B cell (primary cell): ENCODE results near the gene ARRDC5. TPM values are rescaled to one million over a fixed set of nuclear protein-coding genes. Genes with fewer than 3 reads are reported as not detected.
"Not testable (repeated sequence)": the region's sequence is repeated elsewhere in the genome, so short reads cannot be mapped to it uniquely, and the experiment has no call there.

Experiments
- ATAC-seq: fragments of 200-7000 bp; cut with Tn5 transposase; one replicate; pipeline ENCODE4 v1.10.0; 2021; ENCODE audit warnings: low read depth, mild to moderate bottlenecking, moderate number of reproducible peaks, moderate library complexity
- CTCF ChIA-PET: fragments of 350-600 bp; sonication (Branson Sonifier 250); formaldehyde crosslinking; loops from one replicate; lab custom pipeline; 2021; ENCODE audit warnings: antibody characterized with exemption, inconsistent platforms; lab: Charles Lee
- POLR2A ChIA-PET: fragments of 350-600 bp; sonication (Branson Sonifier 250); formaldehyde crosslinking; loops from one replicate; lab custom pipeline; 2021; ENCODE audit warnings: antibody characterized with exemption; lab: Charles Lee
- DNase-seq: peaks from one replicate; pipeline ENCODE4 v3.0.0; 2013
- H2AFZ ChIP-seq: 2 replicates; pipeline ENCODE4 v1.6.1; 2012; ENCODE audit warnings: mild to moderate bottlenecking, low read depth, low read length; ENCODE audit not compliant: insufficient read depth, poor library complexity, severe bottlenecking
- H3K27ac ChIP-seq, 2 donors: 1 replicate in 1 of 2; 2 replicates in 1 of 2; pipeline ENCODE4 v1.5.1; 2012 to 2013; ENCODE audit warnings: low read length in 2 of 2, mild to moderate bottlenecking in 2 of 2, moderate library complexity in 1 of 2
- H3K27me3 ChIP-seq, 4 experiments: fragments of 200-600 bp in 1 of 4; sonication (generic) in 1 of 4; replicated peaks in 1 of 4; 1 replicate in 2 of 4; 2 replicates in 2 of 4; pipeline versions ENCODE4 v1.6.1 to v1.7.0; 2013 to 2016; ENCODE audit warnings: low read length in 3 of 4, mild to moderate bottlenecking in 2 of 4, mixed read lengths in 1 of 4, moderate library complexity in 1 of 4; ENCODE audit not compliant: insufficient read depth in 4 of 4, control insufficient read depth in 3 of 4; ENCODE audit errors: control extremely low read depth in 1 of 4
- H3K36me3 ChIP-seq, 2 experiments: replicated peaks in 1 of 2; 1 replicate in 1 of 2; 2 replicates in 1 of 2; pipeline versions ENCODE4 v1.6.1 to v1.7.1; 2013; ENCODE audit warnings: low read length in 1 of 2; ENCODE audit not compliant: insufficient read depth in 2 of 2, control insufficient read depth in 1 of 2; ENCODE audit errors: control extremely low read depth in 1 of 2, extremely low read depth in 1 of 2
- H3K4me1 ChIP-seq, 2 donors: fragments of 200-600 bp in 1 of 2; sonication (generic) in 1 of 2; 1 replicate in 1 of 2; 2 replicates in 1 of 2; pipeline versions ENCODE4 v1.5.1 to v1.6.1; 2013 to 2017; ENCODE audit warnings: low read length in 2 of 2; ENCODE audit not compliant: control insufficient read depth in 2 of 2, insufficient read depth in 2 of 2
- H3K4me2 ChIP-seq: replicated peaks from 2 replicates; pipeline ENCODE3; 2012; ENCODE audit warnings: mild to moderate bottlenecking, low read depth, low read length; ENCODE audit not compliant: poor library complexity, severe bottlenecking
- H3K4me3 ChIP-seq, 5 experiments: fragments of 200-600 bp in 1 of 5; sonication (generic) in 1 of 5; 1 replicate in 3 of 5; 2 replicates in 2 of 5; pipeline versions ENCODE4 v1.5.1 to v1.7.0; 2011 to 2016; ENCODE audit warnings: low read length in 4 of 5, mild to moderate bottlenecking in 4 of 5, low read depth in 2 of 5, control low read depth in 1 of 5, moderate library complexity in 1 of 5; ENCODE audit not compliant: insufficient read depth in 1 of 5; ENCODE audit errors: control extremely low read depth in 1 of 5, extremely low read depth in 1 of 5
- H3K79me2 ChIP-seq: fragments of 200-600 bp; sonication (generic); one replicate; pipeline ENCODE4 v1.6.0; 2016; ENCODE audit warnings: low read length; ENCODE audit not compliant: control insufficient read depth, insufficient read depth
- H3K9ac ChIP-seq: fragments of 200-600 bp; sonication (generic); 2 replicates; pipeline ENCODE4 v1.6.1; 2017; ENCODE audit warnings: mild to moderate bottlenecking, low read length, moderate library complexity
- H3K9me3 ChIP-seq, 3 donors: one replicate each; pipeline versions ENCODE4 v1.6.1 to v1.7.1; 2013; ENCODE audit warnings: low read length in 2 of 3; ENCODE audit not compliant: control insufficient read depth in 2 of 3, insufficient read depth in 1 of 3; ENCODE audit errors: control extremely low read depth in 1 of 3
- H4K20me1 ChIP-seq: 2 replicates; pipeline ENCODE4 v1.6.0; 2012; ENCODE audit warnings: mild to moderate bottlenecking, low read length; ENCODE audit not compliant: insufficient read depth, control insufficient read depth, poor library complexity, severe bottlenecking
- H3K27ac Mint-ChIP-seq: one replicate; pipeline ENCODE4 v1.8.0; 2021; ENCODE audit warnings: mixed read lengths
- H3K27me3 Mint-ChIP-seq: one replicate; pipeline ENCODE4 v1.8.0; 2021; ENCODE audit warnings: mixed read lengths
- H3K4me1 Mint-ChIP-seq: one replicate; pipeline ENCODE4 v1.8.0; 2021; ENCODE audit warnings: mixed read lengths
- H3K4me3 Mint-ChIP-seq: one replicate; pipeline ENCODE4 v1.8.0; 2021; ENCODE audit warnings: mixed read lengths
- H3K9me3 Mint-ChIP-seq: one replicate; pipeline ENCODE4 v1.8.0; 2022; ENCODE audit warnings: mixed read lengths; ENCODE audit not compliant: insufficient read depth
- EZH2 ChIP-seq: IDR thresholded peaks from 2 replicates; pipeline ENCODE4 v1.6.1; 2012; ENCODE audit warnings: borderline replicate concordance, low read depth, mild to moderate bottlenecking, moderate library complexity, low read length; ENCODE audit not compliant: insufficient read depth, poor library complexity, severe bottlenecking
- WGBS: methylation state at CpG from one replicate; pipeline ENCODE4 v1.1.5; 2013; ENCODE audit warnings: missing lambda C conversion rate; ENCODE audit not compliant: insufficient coverage; 5-methylcytosine and 5-hydroxymethylcytosine counted together
- intact Hi-C: fragments of 100-400 bp; cut with micrococcal nuclease; formaldehyde crosslinking; loops from one replicate; pipeline ENCODE4 v1.10.0; 2022
- polyA plus RNA-seq: library from polyadenylated mRNA; depleted of rRNA; stranded (reverse); fragments of >200 nt; gene quantifications from 2 replicates; pipeline ENCODE4 v1.2.3, GENCODE V29; 2012
- total RNA-seq, 2 donors: library from RNA; stranded (reverse); fragments of 120-200 nt in 1 of 2; gene quantifications; 1 replicate in 1 of 2; 2 replicates in 1 of 2; pipeline versions ENCODE4 v1.2.3 to v1.2.4, GENCODE V29; 2013 to 2022
- TF ChIP-seq, protein P1 (sequence below): fragments of 200-600 bp; IDR thresholded peaks from one replicate; pipeline ENCODE4 v1.8.0; 2022; ENCODE audit warnings: antibody characterized with exemption, mild to moderate bottlenecking

Gene ARRDC5
- total and polyA plus RNA-seq, 2 donors (not counting 1 experiment from before 2014, with no cell fraction given), result 10.2 to 13.2 TPM

DNA sequence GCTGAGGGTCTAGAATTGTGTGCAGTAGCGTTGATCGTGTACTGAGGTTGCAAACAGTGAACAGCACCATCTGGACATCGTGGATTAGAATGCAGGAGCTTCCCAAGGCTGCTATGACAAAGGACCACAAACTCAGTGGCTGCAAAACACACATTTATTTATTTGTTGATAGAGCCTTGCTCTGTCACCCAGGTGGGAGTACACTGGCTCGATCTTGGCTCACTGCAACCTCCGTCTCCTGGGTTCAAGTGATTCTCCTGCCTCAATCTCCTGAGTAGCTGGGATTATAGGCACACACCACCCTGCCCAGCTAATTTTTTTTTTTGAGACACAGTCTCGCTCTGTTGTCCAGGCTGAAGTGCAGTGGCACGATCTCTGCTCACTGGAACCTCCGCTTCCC, 4.3 kb upstream of the ARRDC5 start:
- no peak for DNase-seq
- TF ChIP-seq EZH2, result no peak
- Histone ChIP-seq H3K4me1 (peaks cover 23 to 31% of the 10 kb centered on the region in 2 donors), H3K9ac (no peak overlapping the region), H2AFZ (no peak overlapping the region), H3K36me3 (peaks cover 0 to 2% of the 10 kb centered on the region in 2 experiments), H4K20me1 (peaks cover 76% of the 10 kb centered on the region), H3K9me3 (no peaks in the 10 kb centered on the region), H3K27me3 (peaks cover 0 to 3% (median 0%) of the 10 kb centered on the region in 4 experiments), H3K4me3 (no peak overlapping the region), H3K79me2 (peaks cover 87% of the 10 kb centered on the region), H3K27ac (no peak overlapping the region), H3K4me2 (no peak overlapping the region)
- Mint-ChIP-seq H3K4me1 (peaks cover 26% of the 10 kb centered on the region), H3K27me3 (no peaks in the 10 kb centered on the region), H3K27ac (no peak overlapping the region), H3K9me3 (no peaks in the 10 kb centered on the region), H3K4me3 (no peak overlapping the region)
- intact Hi-C loops, result no loop called here
- ChIA-PET POLR2A (no interaction called here), CTCF (interaction anchor here (1.2 to 15.4 kb wide), 2 partner anchors 36 to 97 kb away, joined by 3 to 219 read pairs; partner anchors contain the start of gene PLIN3)
- no peak for ATAC-seq
- WGBS, result 98% methylated on average over 6 of the region's 8 CpGs

DNA sequence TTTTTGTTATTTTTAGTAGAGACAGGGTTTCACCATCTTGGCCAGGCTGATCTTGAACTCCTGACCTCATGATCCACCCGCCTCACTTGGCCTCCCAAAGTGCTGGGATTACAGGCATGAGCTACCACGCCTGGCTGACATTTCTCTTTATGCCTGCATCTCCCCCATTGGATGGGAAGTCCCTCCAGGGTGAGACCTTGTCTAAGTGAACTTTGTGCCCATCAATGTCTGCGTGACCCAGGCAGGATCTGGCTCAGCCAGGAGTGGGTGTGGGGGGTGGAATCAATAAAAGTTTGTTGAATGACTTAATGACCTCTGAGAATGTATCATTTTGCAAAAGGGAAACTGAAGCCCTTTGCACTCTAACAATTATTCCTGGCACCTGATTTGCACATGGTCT, 1.8 kb upstream of the ARRDC5 start:
- Histone ChIP-seq H3K9ac (no peak overlapping the region), H3K27ac (no peak overlapping the region), H3K4me1 (peaks cover 7 to 12% of the 10 kb centered on the region in 2 donors), H3K4me3 (no peak overlapping the region), H3K4me2 (no peak overlapping the region), H3K79me2 (peaks cover 65% of the 10 kb centered on the region), H3K27me3 (peaks cover 0 to 3% (median 0%) of the 10 kb centered on the region in 4 experiments), H3K9me3 (no peaks in the 10 kb centered on the region), H3K36me3 (peaks cover 0 to 2% of the 10 kb centered on the region in 2 experiments), H2AFZ (no peak overlapping the region), H4K20me1 (peaks cover 51% of the 10 kb centered on the region)
- H3K4me1 Mint-ChIP-seq, result peaks cover 10% of the 10 kb centered on the region
- no peaks in the 10 kb centered on the region for H3K27me3 Mint-ChIP-seq
- H3K27ac Mint-ChIP-seq, result no peak overlapping the region
- H3K9me3 Mint-ChIP-seq, result no peaks in the 10 kb centered on the region
- ATAC-seq (no peak), DNase-seq (no peak)
- 100% methylated on average over 2 of the region's 3 CpGs for WGBS
- TF ChIP-seq, protein P1, sequence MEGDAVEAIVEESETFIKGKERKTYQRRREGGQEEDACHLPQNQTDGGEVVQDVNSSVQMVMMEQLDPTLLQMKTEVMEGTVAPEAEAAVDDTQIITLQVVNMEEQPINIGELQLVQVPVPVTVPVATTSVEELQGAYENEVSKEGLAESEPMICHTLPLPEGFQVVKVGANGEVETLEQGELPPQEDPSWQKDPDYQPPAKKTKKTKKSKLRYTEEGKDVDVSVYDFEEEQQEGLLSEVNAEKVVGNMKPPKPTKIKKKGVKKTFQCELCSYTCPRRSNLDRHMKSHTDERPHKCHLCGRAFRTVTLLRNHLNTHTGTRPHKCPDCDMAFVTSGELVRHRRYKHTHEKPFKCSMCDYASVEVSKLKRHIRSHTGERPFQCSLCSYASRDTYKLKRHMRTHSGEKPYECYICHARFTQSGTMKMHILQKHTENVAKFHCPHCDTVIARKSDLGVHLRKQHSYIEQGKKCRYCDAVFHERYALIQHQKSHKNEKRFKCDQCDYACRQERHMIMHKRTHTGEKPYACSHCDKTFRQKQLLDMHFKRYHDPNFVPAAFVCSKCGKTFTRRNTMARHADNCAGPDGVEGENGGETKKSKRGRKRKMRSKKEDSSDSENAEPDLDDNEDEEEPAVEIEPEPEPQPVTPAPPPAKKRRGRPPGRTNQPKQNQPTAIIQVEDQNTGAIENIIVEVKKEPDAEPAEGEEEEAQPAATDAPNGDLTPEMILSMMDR, result no peak
- no peak for TF ChIP-seq EZH2
- no peak overlapping the region for H3K4me3 Mint-ChIP-seq
- ChIA-PET CTCF (interaction anchor here (1.2 to 15.4 kb wide), 5 partner anchors 8 to 100 kb away, joined by 3 to 219 read pairs (median 5); partner anchors contain the start of gene PLIN3), POLR2A (no interaction called here)
- intact Hi-C loops, result no loop called here

DNA sequence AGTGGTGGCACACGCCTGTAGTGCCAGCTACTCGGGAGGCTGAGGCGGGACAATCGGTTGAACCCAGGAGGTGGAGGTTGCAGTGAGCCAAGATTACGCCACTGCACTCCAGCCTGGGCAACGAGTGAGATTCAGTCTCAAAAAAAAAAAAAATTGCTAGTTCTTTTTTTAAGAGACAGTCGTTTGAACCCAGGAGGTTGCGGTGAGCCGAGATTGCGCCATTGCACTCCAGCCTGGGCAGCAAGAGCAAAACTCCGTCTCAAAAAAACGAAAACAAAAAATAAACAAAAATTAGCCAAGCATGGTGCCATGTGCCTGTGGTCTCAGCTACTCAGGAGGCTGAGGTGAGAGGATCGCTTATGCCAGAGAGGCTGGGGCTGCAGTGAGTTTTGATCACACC, 1.8 kb downstream of the ARRDC5 start:
- H3K36me3 ChIP-seq, H3K9me3 ChIP-seq, H3K4me2 ChIP-seq, H2AFZ ChIP-seq, H3K4me1 Mint-ChIP-seq, H3K27me3 ChIP-seq, H3K9ac ChIP-seq, H3K27ac Mint-ChIP-seq, intact Hi-C loops, H3K4me1 ChIP-seq, ATAC-seq, H3K4me3 ChIP-seq, DNase-seq, H3K27me3 Mint-ChIP-seq, CTCF ChIA-PET, H3K4me3 Mint-ChIP-seq, H3K9me3 Mint-ChIP-seq, POLR2A ChIA-PET, H3K27ac ChIP-seq: not testable (repeated sequence)
- peaks cover 18% of the 10 kb centered on the region for H4K20me1 ChIP-seq
- peaks cover 34% of the 10 kb centered on the region for H3K79me2 ChIP-seq
- WGBS, result 94% methylated on average over 11 of the region's 13 CpGs
